SK-N-SH (cell line): ENCODE measurements around the gene RELN. TPM values are rescaled to one million over a fixed set of nuclear protein-coding genes. Genes with fewer than 3 reads are reported as not detected.

Experiments used
- CTCF ChIA-PET: fragments of 300-600, 350-600 bp; formaldehyde crosslinking; extraction: SDS; loops from one replicate; lab custom pipeline; 2021; lab: Yijun Ruan, JAX
- POLR2A ChIA-PET: fragments of 350-600 bp; sonication (Branson Sonifier 250); formaldehyde crosslinking; extraction: SDS; loops from one replicate; lab custom pipeline; 2020; ENCODE audit warnings: antibody characterized with exemption, inconsistent platforms; lab: Yijun Ruan, JAX
- DNase-seq: peaks from one replicate; pipeline ENCODE4 v3.0.0; 2012
- H2AFZ ChIP-seq: fragments of 200-600 bp; sonication (generic); 2 replicates; pipeline ENCODE4 v1.8.1; 2016; ENCODE audit warnings: antibody characterized with exemption, mild to moderate bottlenecking, low read depth
- H3F3A ChIP-seq: fragments of 200-600 bp; sonication (generic); replicated peaks from 2 replicates; pipeline ENCODE3; 2016; ENCODE audit warnings: antibody characterized with exemption, mild to moderate bottlenecking; ENCODE audit not compliant: insufficient read depth
- H3K27ac ChIP-seq, 2 experiments: fragments of 200-500 bp in 1 of 2; fragments of 200-600 bp in 1 of 2; sonication (Bioruptor generic) in 1 of 2; sonication (generic), shearing (Covaris generic) in 1 of 2; 2 replicates each; pipeline versions ENCODE4 v1.5.1 to v1.6.1; 2014 to 2016; ENCODE audit warnings: low read depth in 2 of 2, inconsistent platforms in 1 of 2, low read length in 1 of 2, mild to moderate bottlenecking in 1 of 2, mixed read lengths in 1 of 2
- H3K27me3 ChIP-seq: fragments of 200-600 bp; sonication (generic), shearing (Covaris generic); 2 replicates; pipeline ENCODE4 v1.6.1; 2016; ENCODE audit warnings: mixed run types; ENCODE audit not compliant: insufficient read depth
- H3K36me3 ChIP-seq, 2 experiments: fragments of 200-500 bp in 1 of 2; fragments of 200-600 bp in 1 of 2; sonication (Bioruptor generic) in 1 of 2; sonication (generic) in 1 of 2; replicated peaks in 1 of 2; 2 replicates each; pipeline versions ENCODE3 to v1.5.1; 2014 to 2016; ENCODE audit warnings: low read length in 1 of 2, mild to moderate bottlenecking in 1 of 2; ENCODE audit not compliant: insufficient read depth in 2 of 2, control insufficient read depth in 1 of 2
- H3K4me1 ChIP-seq, 2 experiments: fragments of 200-500 bp in 1 of 2; fragments of 200-600 bp in 1 of 2; sonication (Bioruptor generic) in 1 of 2; sonication (generic), shearing (Covaris generic) in 1 of 2; 2 replicates each; pipeline versions ENCODE4 v1.5.1 to v1.6.1; 2014 to 2016; ENCODE audit warnings: low read depth in 1 of 2, low read length in 1 of 2, mixed run types in 1 of 2; ENCODE audit not compliant: insufficient read depth in 2 of 2, control insufficient read depth in 1 of 2
- H3K4me2 ChIP-seq: fragments of 200-600 bp; sonication (generic), shearing (Covaris generic); 2 replicates; pipeline ENCODE4 v1.6.1; 2017; ENCODE audit warnings: mixed run types
- H3K4me3 ChIP-seq, 2 experiments: fragments of 200-500 bp in 1 of 2; fragments of 200-600 bp in 1 of 2; sonication (Bioruptor generic) in 1 of 2; sonication (generic), shearing (Covaris generic) in 1 of 2; 2 replicates each; pipeline versions ENCODE4 v1.5.1 to v1.8.1; 2014 to 2016; ENCODE audit warnings: low read depth in 2 of 2, inconsistent platforms in 1 of 2, low read length in 1 of 2, mild to moderate bottlenecking in 1 of 2, mixed read lengths in 1 of 2, moderate library complexity in 1 of 2
- H3K79me2 ChIP-seq: fragments of 200-600 bp; sonication (generic); 2 replicates; pipeline ENCODE4 v1.8.1; 2017; ENCODE audit warnings: mild to moderate bottlenecking; ENCODE audit not compliant: insufficient read depth
- H3K9ac ChIP-seq: fragments of 200-600 bp; sonication (generic); 2 replicates; pipeline ENCODE4 v1.6.1; 2017; ENCODE audit warnings: mixed run types
- H3K9me2 ChIP-seq: fragments of 200-600 bp; sonication (generic); 2 replicates; pipeline ENCODE4 v1.6.1; 2017; ENCODE audit warnings: mixed run types
- H3K9me3 ChIP-seq: fragments of 200-600 bp; sonication (generic); 2 replicates; pipeline ENCODE4 v1.6.1; 2017; ENCODE audit warnings: mixed run types, mild to moderate bottlenecking, moderate library complexity
- H4K20me1 ChIP-seq: fragments of 200-600 bp; sonication (generic); 2 replicates; pipeline ENCODE4 v1.6.1; 2017; ENCODE audit warnings: mild to moderate bottlenecking, mixed run types; ENCODE audit not compliant: insufficient read depth
- CHD2 ChIP-seq: fragments of 150-350 bp; IDR thresholded peaks from 2 replicates; pipeline ENCODE4 v1.6.1; 2018; ENCODE audit warnings: low read length; ENCODE audit not compliant: partially characterized antibody
- FOSL2 ChIP-seq: IDR thresholded peaks from 2 replicates; pipeline ENCODE4 v1.4.0; 2012; ENCODE audit warnings: low read depth, mild to moderate bottlenecking, moderate library complexity, borderline replicate concordance
- FOXJ3 ChIP-seq: sonication (generic); formaldehyde crosslinking; IDR thresholded peaks from 2 replicates; pipeline ENCODE4 v1.5.1; 2020; ENCODE audit warnings: mild to moderate bottlenecking, missing genetic modification reagents
- GATA2 ChIP-seq: sonication (generic); formaldehyde crosslinking; IDR thresholded peaks from 2 replicates; pipeline ENCODE4 v1.5.0; 2020; ENCODE audit warnings: mild to moderate bottlenecking, missing genetic modification reagents
- MEF2A ChIP-seq: IDR thresholded peaks from 2 replicates; pipeline ENCODE4 v1.4.0; 2012; ENCODE audit warnings: low read depth, borderline replicate concordance
- RCOR1 ChIP-seq: fragments of 150-350 bp; IDR thresholded peaks from 2 replicates; pipeline ENCODE4 v1.6.1; 2017; ENCODE audit warnings: antibody characterized with exemption, low read length
- RFX5 ChIP-seq: IDR thresholded peaks from 2 replicates; pipeline ENCODE4 v1.6.1; 2012; ENCODE audit warnings: mild to moderate bottlenecking, improper control_type of control experiment, low read length
- RXRA ChIP-seq: IDR thresholded peaks from 2 replicates; pipeline ENCODE4 v1.4.0; 2012; ENCODE audit warnings: low read depth, mild to moderate bottlenecking, borderline replicate concordance
- TAF1 ChIP-seq: IDR thresholded peaks from 2 replicates; pipeline ENCODE4 v1.6.1; 2012; ENCODE audit warnings: low read depth, mild to moderate bottlenecking, low read length, moderate library complexity, borderline replicate concordance
- TCF12 ChIP-seq: IDR thresholded peaks from 2 replicates; pipeline ENCODE4 v1.4.0; 2012
- TEAD4 ChIP-seq: IDR thresholded peaks from 2 replicates; pipeline ENCODE4 v1.4.0; 2012; ENCODE audit warnings: mild to moderate bottlenecking, borderline replicate concordance; ENCODE audit not compliant: insufficient read depth
- YY1 ChIP-seq: IDR thresholded peaks from 2 replicates; pipeline ENCODE4 v1.4.0; 2012; ENCODE audit warnings: low read depth, mild to moderate bottlenecking
- WGBS: methylation state at CpG from one replicate; pipeline ENCODE4 v1.1.6; 2017; ENCODE audit warnings: low lambda C conversion rate; 5-methylcytosine and 5-hydroxymethylcytosine counted together
- polyA plus RNA-seq, 3 experiments: library from polyadenylated mRNA; depleted of rRNA; stranded (reverse); fragments of >200 nt; gene quantifications; 2 replicates each; pipeline ENCODE4 v1.2.3, GENCODE V29; 2012
- TF ChIP-seq, protein P1 (sequence below): fragments of 150-350 bp; IDR thresholded peaks from 2 replicates; pipeline ENCODE4 v1.6.1; 2017; ENCODE audit warnings: antibody characterized with exemption, low read length, low read depth, borderline replicate concordance
- TF ChIP-seq, protein P2 (sequence below): IDR thresholded peaks from 2 replicates; pipeline ENCODE4 v1.4.0; 2012; ENCODE audit warnings: low read depth, borderline replicate concordance
- TF ChIP-seq, protein P3 (sequence below): IDR thresholded peaks from 2 replicates; pipeline ENCODE4 v1.4.0; 2012; ENCODE audit warnings: low read depth, borderline replicate concordance

Gene RELN
- polyA plus RNA-seq, 1 of the 3 experiments (the other 2 are of a cell fraction) = 0.02 TPM

DNA sequence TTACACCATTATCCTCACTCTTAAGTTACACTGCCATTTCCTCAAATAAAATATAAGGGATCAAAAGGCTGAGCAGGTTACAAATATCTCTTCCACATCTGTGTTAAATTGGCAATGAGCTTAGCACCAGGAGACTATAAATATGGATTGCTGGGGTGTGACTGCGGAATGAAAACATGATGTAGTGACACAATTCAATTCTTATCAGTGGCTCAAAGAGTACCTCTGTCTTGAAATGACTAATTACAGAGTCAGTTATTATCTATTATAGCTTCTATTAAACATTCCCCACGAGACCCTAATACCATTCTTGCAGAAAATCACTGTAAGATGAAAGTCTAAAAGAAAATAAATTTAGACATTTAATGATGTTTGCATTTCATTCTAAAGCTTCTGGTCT lies 67.1 kb downstream of the RELN start (continued):
- TF ChIP-seq, protein P1, sequence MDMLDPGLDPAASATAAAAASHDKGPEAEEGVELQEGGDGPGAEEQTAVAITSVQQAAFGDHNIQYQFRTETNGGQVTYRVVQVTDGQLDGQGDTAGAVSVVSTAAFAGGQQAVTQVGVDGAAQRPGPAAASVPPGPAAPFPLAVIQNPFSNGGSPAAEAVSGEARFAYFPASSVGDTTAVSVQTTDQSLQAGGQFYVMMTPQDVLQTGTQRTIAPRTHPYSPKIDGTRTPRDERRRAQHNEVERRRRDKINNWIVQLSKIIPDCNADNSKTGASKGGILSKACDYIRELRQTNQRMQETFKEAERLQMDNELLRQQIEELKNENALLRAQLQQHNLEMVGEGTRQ = no peak

DNA sequence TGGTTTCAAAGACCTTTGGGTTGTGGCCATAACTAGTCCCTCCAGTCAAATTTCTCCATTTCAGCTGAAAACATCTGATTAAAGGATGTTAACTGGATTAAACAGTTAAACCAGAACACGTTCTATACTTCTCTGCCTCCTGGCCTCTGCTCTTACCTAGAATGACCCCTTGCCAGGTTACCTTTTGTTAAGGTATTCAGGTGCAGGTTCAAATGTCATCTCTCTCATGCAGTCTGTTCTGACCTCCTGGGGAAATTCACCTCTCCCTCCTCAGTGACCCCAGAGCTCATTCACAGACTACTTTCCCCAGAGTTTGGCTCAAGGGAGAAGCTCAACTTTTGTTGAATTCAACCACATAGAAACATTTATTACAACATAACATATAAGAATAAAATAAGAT lies 67.8 kb downstream of the RELN start:
- no peak overlapping the region for H2AFZ ChIP-seq
- 17% methylated on average over 1 of the region's 1 CpG for WGBS
- H4K20me1 ChIP-seq = no peaks in the 10 kb centered on the region
- H3K36me3 ChIP-seq = no peaks in the 10 kb centered on the region
- no peaks in the 10 kb centered on the region for H3K27me3 ChIP-seq
- 0 out of 4 replicates have a peak overlapping the region, but pooled peaks of 1 of the 2 experiments have one; percentile 15 for H3K4me3 ChIP-seq
- TF ChIP-seq, protein P2, sequence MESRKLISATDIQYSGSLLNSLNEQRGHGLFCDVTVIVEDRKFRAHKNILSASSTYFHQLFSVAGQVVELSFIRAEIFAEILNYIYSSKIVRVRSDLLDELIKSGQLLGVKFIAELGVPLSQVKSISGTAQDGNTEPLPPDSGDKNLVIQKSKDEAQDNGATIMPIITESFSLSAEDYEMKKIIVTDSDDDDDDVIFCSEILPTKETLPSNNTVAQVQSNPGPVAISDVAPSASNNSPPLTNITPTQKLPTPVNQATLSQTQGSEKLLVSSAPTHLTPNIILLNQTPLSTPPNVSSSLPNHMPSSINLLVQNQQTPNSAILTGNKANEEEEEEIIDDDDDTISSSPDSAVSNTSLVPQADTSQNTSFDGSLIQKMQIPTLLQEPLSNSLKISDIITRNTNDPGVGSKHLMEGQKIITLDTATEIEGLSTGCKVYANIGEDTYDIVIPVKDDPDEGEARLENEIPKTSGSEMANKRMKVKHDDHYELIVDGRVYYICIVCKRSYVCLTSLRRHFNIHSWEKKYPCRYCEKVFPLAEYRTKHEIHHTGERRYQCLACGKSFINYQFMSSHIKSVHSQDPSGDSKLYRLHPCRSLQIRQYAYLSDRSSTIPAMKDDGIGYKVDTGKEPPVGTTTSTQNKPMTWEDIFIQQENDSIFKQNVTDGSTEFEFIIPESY = no peak
- TF ChIP-seq, protein P1 = no peak
- no peak for TF ChIP-seq TAF1
- TF ChIP-seq TCF12 = no peak
- no peak for TF ChIP-seq FOSL2
- no peak for TF ChIP-seq RXRA
- TF ChIP-seq MEF2A = no peak
- TF ChIP-seq RCOR1 = no peak
- no peak for TF ChIP-seq RFX5
- no peak for TF ChIP-seq FOXJ3 (CRISPR knock-in tag)
- TF ChIP-seq GATA2 (CRISPR knock-in tag) = no peak
- TF ChIP-seq, protein P3, sequence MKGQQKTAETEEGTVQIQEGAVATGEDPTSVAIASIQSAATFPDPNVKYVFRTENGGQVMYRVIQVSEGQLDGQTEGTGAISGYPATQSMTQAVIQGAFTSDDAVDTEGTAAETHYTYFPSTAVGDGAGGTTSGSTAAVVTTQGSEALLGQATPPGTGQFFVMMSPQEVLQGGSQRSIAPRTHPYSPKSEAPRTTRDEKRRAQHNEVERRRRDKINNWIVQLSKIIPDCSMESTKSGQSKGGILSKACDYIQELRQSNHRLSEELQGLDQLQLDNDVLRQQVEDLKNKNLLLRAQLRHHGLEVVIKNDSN = no peak
- TF ChIP-seq CHD2 = no peak
- no peak for TF ChIP-seq TEAD4
- no peak for TF ChIP-seq YY1
- no peak overlapping the region for H3K27ac ChIP-seq
- H3K9me2 ChIP-seq = no peaks in the 10 kb centered on the region
- H3K9ac ChIP-seq = no peak overlapping the region
- DNase-seq = no peak
- no peaks in the 10 kb centered on the region for H3K79me2 ChIP-seq
- ChIA-PET POLR2A (no interaction called here), CTCF (interaction anchor here (0.9 to 2.1 kb wide), 3 partner anchors 13 to 20 kb away, joined by 3 to 6 read pairs (median 4); no protein-coding TSS in a partner anchor)
- H3K9me3 ChIP-seq = no peaks in the 10 kb centered on the region
- H3K4me1 ChIP-seq = no peaks in the 10 kb centered on the region
- H3K4me2 ChIP-seq = no peak overlapping the region
- H3F3A ChIP-seq = no peaks in the 10 kb centered on the region
